Measurements from ENCODE around the gene HCFC2. TPM values are rescaled to one million over a fixed set of nuclear protein-coding genes. Genes with fewer than 3 reads are reported as not detected.
"Not testable (repeated sequence)": the region's sequence is repeated elsewhere in the genome, so short reads cannot be mapped to it uniquely, and the experiment has no call there.

HCFC2 gene
- total RNA-seq, 4 donors from 2014 or later = 13.3 to 46.4 (median 20.2) TPM

DNA sequence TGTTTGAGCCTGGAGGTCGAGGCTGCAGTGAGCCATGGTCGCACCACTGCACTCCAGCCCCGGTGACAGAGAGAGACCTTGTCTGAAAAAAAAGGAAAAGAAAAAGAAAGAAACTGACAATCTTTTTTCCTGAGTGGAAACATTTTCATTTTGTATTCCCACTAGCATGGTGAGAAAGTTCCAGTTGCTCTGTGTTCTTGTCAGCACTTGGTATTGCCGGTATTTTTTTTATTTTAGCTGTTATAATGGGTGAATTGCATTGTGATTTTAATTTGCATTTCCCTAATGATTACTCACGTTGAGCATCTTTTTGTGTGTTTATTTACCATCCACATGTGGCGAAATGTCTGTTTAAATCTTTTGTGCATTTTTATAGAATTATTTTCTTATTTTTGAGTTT is 40.0 kb upstream of the HCFC2 start:
- Histone ChIP-seq H3K27me3 (no peaks in the 10 kb centered on the region), H3K9me3 (no peaks in the 10 kb centered on the region), H3K36me3 (no peaks in the 10 kb centered on the region), H3K4me1 (no peaks in the 10 kb centered on the region), H3K4me3 (no peak overlapping the region), H3K27ac (no peak overlapping the region)
- no peak for DNase-seq
- in situ Hi-C loops (cut with MboI; ENCODE audit: low pct_ligation_motif_present in 1 of 4, low pct_unique_long_range_greater_than_20kb in 1 of 4, low sequenced_read_pairs in 3 of 4) = no loop called here
- intact Hi-C loops (cut with DNase I; ENCODE audit: low total_unique reads) = no loop called here
- TF ChIP-seq POLR2A (IDR thresholded peaks at IDR 0.05) (no peak), POLR2AphosphoS5 (IDR thresholded peaks at IDR 0.05) (no peak), EP300 (IDR thresholded peaks at IDR 0.05; ENCODE audit: low read depth) (no peak)
- TF ChIP-seq, protein P1, sequence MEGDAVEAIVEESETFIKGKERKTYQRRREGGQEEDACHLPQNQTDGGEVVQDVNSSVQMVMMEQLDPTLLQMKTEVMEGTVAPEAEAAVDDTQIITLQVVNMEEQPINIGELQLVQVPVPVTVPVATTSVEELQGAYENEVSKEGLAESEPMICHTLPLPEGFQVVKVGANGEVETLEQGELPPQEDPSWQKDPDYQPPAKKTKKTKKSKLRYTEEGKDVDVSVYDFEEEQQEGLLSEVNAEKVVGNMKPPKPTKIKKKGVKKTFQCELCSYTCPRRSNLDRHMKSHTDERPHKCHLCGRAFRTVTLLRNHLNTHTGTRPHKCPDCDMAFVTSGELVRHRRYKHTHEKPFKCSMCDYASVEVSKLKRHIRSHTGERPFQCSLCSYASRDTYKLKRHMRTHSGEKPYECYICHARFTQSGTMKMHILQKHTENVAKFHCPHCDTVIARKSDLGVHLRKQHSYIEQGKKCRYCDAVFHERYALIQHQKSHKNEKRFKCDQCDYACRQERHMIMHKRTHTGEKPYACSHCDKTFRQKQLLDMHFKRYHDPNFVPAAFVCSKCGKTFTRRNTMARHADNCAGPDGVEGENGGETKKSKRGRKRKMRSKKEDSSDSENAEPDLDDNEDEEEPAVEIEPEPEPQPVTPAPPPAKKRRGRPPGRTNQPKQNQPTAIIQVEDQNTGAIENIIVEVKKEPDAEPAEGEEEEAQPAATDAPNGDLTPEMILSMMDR (IDR thresholded peaks at IDR 0.05) = no peak
- WGBS, 2 donors (ENCODE audit: low coverage in 1 of 2) = 88 to 93% methylated on average over 4 to 6 of the region's 6 CpGs

DNA sequence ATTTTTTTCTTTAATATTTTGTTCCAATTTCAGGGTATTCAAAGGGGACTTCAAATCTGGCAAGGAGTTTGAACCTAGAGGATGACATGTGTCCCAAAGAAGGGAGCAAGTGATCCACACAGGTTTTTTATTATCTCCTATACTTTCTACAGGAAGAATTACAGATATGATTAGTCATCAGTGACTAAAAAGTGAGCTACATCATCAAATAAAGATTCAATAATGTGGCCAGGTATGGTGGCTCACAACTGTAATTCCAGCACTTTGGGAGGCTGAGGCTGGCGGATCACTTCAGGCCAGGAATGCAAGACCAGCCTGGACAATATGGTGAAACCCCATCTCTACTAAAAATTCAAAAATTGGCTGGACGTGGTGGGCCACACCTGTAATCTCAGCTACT is 38.6 kb upstream of the HCFC2 start:
- WGBS, 2 donors (ENCODE audit: low coverage in 1 of 2) = 92% methylated on average over 2 of the region's 2 CpGs; no CpG with 5 or more reads in 1 of the 2 donors

DNA sequence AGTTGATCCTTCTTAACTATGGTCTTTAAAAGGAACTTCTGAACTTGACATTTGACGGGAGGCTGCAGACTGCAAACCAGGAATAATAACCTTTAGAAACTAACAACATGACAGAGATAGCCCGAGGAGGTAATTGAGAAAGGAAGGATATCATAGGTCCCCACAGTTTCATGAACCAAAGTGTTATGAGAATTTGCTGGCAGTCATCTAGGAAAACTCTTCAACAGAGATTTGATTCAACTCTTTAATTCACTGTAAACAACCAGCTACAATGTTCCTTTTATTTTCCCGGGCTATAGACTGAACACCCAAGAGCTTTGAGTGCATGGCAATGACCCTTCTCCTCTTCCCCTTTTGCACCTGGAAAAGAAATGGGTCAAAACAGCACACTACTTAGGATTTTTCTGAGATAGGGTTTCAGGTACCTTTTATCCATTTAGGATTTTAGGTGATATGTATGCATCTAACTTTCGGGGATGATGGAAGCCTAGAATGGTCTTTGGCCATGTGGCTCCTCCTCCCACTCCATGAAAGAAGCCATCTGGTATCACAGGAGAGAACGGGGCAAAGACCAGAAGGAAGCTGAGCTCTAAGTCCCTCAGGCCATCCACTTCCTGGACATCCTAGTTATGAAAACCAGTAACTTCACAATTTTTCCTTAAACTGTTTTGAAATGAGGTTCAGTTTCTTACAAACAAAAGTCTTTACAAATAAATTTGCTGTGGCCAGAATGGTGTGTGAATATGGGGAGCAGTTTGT is 37.3 kb upstream of the HCFC2 start:
- in situ Hi-C loops (cut with MboI; ENCODE audit: low pct_ligation_motif_present in 1 of 4, low pct_unique_long_range_greater_than_20kb in 1 of 4, low sequenced_read_pairs in 3 of 4) = no loop called here
- intact Hi-C loops (cut with DNase I; ENCODE audit: low total_unique reads) = no loop called here
- TF ChIP-seq EP300 (IDR thresholded peaks at IDR 0.05; ENCODE audit: low read depth) (no peak), POLR2A (IDR thresholded peaks at IDR 0.05) (no peak)
- TF ChIP-seq, protein P1 (IDR thresholded peaks at IDR 0.05) = no peak
- no peaks in the 10 kb centered on the region for H3K4me1 ChIP-seq
- DNase-seq = no peak
- no peaks in the 10 kb centered on the region for H3K36me3 ChIP-seq
- no peaks in the 10 kb centered on the region for H3K9me3 ChIP-seq
- H3K27me3 ChIP-seq = no peaks in the 10 kb centered on the region
- H3K4me3 ChIP-seq = no peak overlapping the region
- no peak overlapping the region for H3K27ac ChIP-seq
- 49 to 57% methylated on average over 3 to 5 of the region's 5 CpGs for WGBS, 2 donors (ENCODE audit: low coverage in 1 of 2)

More for the DNA sequence above, 38.6 kb upstream of the HCFC2 start:
- H3K36me3 ChIP-seq = no peaks in the 10 kb centered on the region
- H3K4me1 ChIP-seq = no peaks in the 10 kb centered on the region
- in situ Hi-C loops (cut with MboI; ENCODE audit: low pct_ligation_motif_present in 1 of 4, low pct_unique_long_range_greater_than_20kb in 1 of 4, low sequenced_read_pairs in 3 of 4) (no loop called here), intact Hi-C loops (cut with DNase I; ENCODE audit: low total_unique reads) (no loop called here)
- no peaks in the 10 kb centered on the region for H3K9me3 ChIP-seq
- H3K4me3 ChIP-seq = no peak overlapping the region
- DNase-seq = no peak
- no peaks in the 10 kb centered on the region for H3K27me3 ChIP-seq
- no peak overlapping the region for H3K27ac ChIP-seq
- TF ChIP-seq, protein P1 (IDR thresholded peaks at IDR 0.05) = no peak
- no peak for TF ChIP-seq POLR2AphosphoS5 (IDR thresholded peaks at IDR 0.05)
- no peak for TF ChIP-seq EP300 (IDR thresholded peaks at IDR 0.05; ENCODE audit: low read depth)
- no peak for TF ChIP-seq POLR2A (IDR thresholded peaks at IDR 0.05)

DNA sequence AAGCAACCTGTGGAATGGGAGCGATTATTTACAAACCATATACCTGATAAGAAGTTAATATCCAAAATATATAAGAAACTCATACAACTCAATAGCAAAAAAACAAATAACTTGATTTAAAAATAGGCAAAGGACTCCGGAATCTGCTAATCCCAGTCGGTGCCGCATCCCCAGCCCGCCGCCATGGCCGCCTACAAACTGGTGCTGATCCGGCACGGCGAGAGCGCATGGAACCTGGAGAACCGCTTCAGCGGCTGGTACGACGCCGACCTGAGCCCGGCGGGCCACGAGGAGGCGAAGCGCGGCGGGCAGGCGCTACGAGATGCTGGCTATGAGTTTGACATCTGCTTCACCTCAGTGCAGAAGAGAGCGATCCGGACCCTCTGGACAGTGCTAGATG is 33.7 kb upstream of the HCFC2 start:
- H3K36me3 ChIP-seq; H3K9me3 ChIP-seq; in situ Hi-C loops (cut with MboI; ENCODE audit: low pct_ligation_motif_present in 1 of 4, low pct_unique_long_range_greater_than_20kb in 1 of 4, low sequenced_read_pairs in 3 of 4); H3K4me3 ChIP-seq; H3K4me1 ChIP-seq; DNase-seq; H3K27ac ChIP-seq; H3K27me3 ChIP-seq; intact Hi-C loops (cut with DNase I; ENCODE audit: low total_unique reads): not testable (repeated sequence)
- 85 to 97% methylated on average over 10 to 11 of the region's 27 CpGs for WGBS, 2 donors (ENCODE audit: low coverage in 1 of 2)

DNA sequence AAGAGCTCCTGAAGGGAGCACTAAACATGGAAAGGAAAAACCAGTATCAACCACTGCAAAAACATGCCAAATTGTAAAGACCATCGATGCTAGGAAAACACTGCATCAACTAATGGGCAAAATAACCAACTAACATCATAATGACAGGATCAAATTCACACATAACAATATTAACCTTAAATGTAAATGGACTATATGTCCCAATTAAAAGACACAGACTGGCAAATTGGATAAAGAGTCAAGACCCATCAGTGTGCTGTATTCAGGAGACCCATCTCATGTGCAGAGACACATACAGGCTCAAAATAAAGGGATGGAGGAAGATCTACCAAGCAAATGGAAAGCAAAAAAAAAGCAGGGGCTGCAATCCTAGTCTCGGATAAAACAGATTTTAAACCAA is 28.2 kb upstream of the HCFC2 start:
- H3K9me3 ChIP-seq; H3K4me1 ChIP-seq; H3K4me3 ChIP-seq; H3K36me3 ChIP-seq; DNase-seq; H3K27me3 ChIP-seq; H3K27ac ChIP-seq; intact Hi-C loops (cut with DNase I; ENCODE audit: low total_unique reads); in situ Hi-C loops (cut with MboI; ENCODE audit: low pct_ligation_motif_present in 1 of 4, low pct_unique_long_range_greater_than_20kb in 1 of 4, low sequenced_read_pairs in 3 of 4): not testable (repeated sequence)
- WGBS, 2 donors (ENCODE audit: low coverage in 1 of 2) = 90 to 93% methylated on average over 2 of the region's 2 CpGs

DNA sequence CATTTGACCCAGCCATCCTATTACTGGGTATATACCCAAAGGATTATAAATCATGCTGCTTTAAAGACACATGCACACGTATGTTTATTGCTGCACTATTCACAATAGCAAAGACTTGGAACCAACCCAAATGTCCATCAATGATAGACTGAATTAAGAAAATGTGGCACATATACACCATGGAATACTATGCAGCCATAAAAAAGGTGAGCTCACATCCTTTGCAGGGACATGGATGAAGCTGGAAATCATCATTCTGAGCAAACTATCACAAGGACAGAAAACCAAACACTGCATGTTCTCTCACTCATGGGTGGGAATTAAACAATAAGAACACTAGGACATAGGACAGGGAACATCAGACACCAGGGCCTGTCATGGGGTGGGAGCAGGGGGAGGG is 24.6 kb upstream of the HCFC2 start:
- H3K27me3 ChIP-seq; H3K27ac ChIP-seq; H3K4me3 ChIP-seq; in situ Hi-C loops (cut with MboI; ENCODE audit: low pct_ligation_motif_present in 1 of 4, low pct_unique_long_range_greater_than_20kb in 1 of 4, low sequenced_read_pairs in 3 of 4); H3K9me3 ChIP-seq; intact Hi-C loops (cut with DNase I; ENCODE audit: low total_unique reads); H3K4me1 ChIP-seq; DNase-seq; H3K36me3 ChIP-seq: not testable (repeated sequence)
- 67% methylated on average over 1 of the region's 1 CpG; no CpG with 5 or more reads in 1 of the 2 donors for WGBS, 2 donors (ENCODE audit: low coverage in 1 of 2)
